Measurements from ENCODE around the gene R3HDM2. TPM values are rescaled to one million over a fixed set of nuclear protein-coding genes. Genes with fewer than 3 reads are reported as not detected.

Gene R3HDM2
- total and polyA plus RNA-seq, 2 donors (not counting 1 experiment from before 2014, with no cell fraction given), result 104 to 129 TPM

GRCh38 chr12:57347284-57347683 is 83.6 kb downstream of the R3HDM2 start:
- H3K27ac ChIP-seq (ENCODE audit: low read length in 2 of 2), result no peak overlapping the region
- TF ChIP-seq EZH2 (IDR thresholded peaks at IDR 0.05; ENCODE audit: borderline replicate concordance, insufficient read depth, low read depth, low read length, poor library complexity, severe bottlenecking), result no peak
- TF ChIP-seq CTCF (IDR thresholded peaks at IDR 0.05), result no peak
- intact Hi-C loops (cut with micrococcal nuclease), result no loop called here

GRCh38 chr12:57343703-57344378 is 87.0 kb downstream of the R3HDM2 start:
- peaks cover 2 to 6% of the 10 kb centered on the region in 2 experiments for H3K36me3 ChIP-seq (replicated peaks in 1 of 2; ENCODE audit: control extremely low read depth in 1 of 2, control insufficient read depth in 1 of 2, extremely low read depth in 1 of 2, insufficient read depth in 2 of 2, low read length in 1 of 2)
- no peak overlapping the region for H2AFZ ChIP-seq (ENCODE audit: insufficient read depth, low read depth, low read length, poor library complexity, severe bottlenecking)
- ChIA-PET POLR2A (interaction anchor here (0.6 kb wide), 1 partner anchor 25 kb away, joined by 5 read pairs; no protein-coding TSS in a partner anchor), CTCF (interaction anchor here (0.8 to 2.1 kb wide), 3 partner anchors 10 to 108 kb away, joined by 4 to 5 read pairs (median 5); no protein-coding TSS in a partner anchor)
- peaks cover 5% of the 10 kb centered on the region for H3K4me1 Mint-ChIP-seq
- no peak overlapping the region for H3K27ac ChIP-seq (ENCODE audit: low read length in 2 of 2)
- no peaks in the 10 kb centered on the region for H3K9me3 Mint-ChIP-seq (ENCODE audit: insufficient read depth)
- peaks cover 0 to 12% (median 2%) of the 10 kb centered on the region in 3 donors for H3K9me3 ChIP-seq (ENCODE audit: control extremely low read depth in 1 of 3, control insufficient read depth in 2 of 3, insufficient read depth in 1 of 3, low read length in 2 of 3)
- TF ChIP-seq EZH2 (IDR thresholded peaks at IDR 0.05; ENCODE audit: borderline replicate concordance, insufficient read depth, low read depth, low read length, poor library complexity, severe bottlenecking), result no peak
- no peak for TF ChIP-seq CTCF (IDR thresholded peaks at IDR 0.05)
- no peak overlapping the region for H3K4me2 ChIP-seq (replicated peaks; ENCODE audit: low read depth, low read length, poor library complexity, severe bottlenecking)
- intact Hi-C loops (cut with micrococcal nuclease), result no loop called here
- no CpG with 5 or more reads among the region's 7 CpGs for WGBS (ENCODE audit: insufficient coverage)
- ATAC-seq (ENCODE audit: low read depth) (no peak), DNase-seq (no peak)
- no peaks in the 10 kb centered on the region for H3K27me3 Mint-ChIP-seq
- no peak overlapping the region for H3K4me3 Mint-ChIP-seq
- no peaks in the 10 kb centered on the region for H3K27me3 ChIP-seq (replicated peaks in 1 of 4; ENCODE audit: control extremely low read depth in 1 of 4, control insufficient read depth in 3 of 4, insufficient read depth in 4 of 4, low read length in 3 of 4)
- no peak overlapping the region for H3K9ac ChIP-seq (ENCODE audit: low read length)
- no peak overlapping the region for H3K27ac Mint-ChIP-seq
- H3K4me1 ChIP-seq (ENCODE audit: control insufficient read depth in 2 of 2, insufficient read depth in 2 of 2, low read length in 2 of 2), result no peaks in the 10 kb centered on the region
- H4K20me1 ChIP-seq (ENCODE audit: control insufficient read depth, insufficient read depth, low read length, poor library complexity, severe bottlenecking), result peaks cover 8% of the 10 kb centered on the region
- no peak overlapping the region for H3K4me3 ChIP-seq (ENCODE audit: control extremely low read depth in 1 of 5, extremely low read depth in 1 of 5, insufficient read depth in 1 of 5, low read depth in 2 of 5, low read length in 4 of 5)
- H3K79me2 ChIP-seq (ENCODE audit: control insufficient read depth, insufficient read depth, low read length), result peaks cover 9% of the 10 kb centered on the region

More at GRCh38 chr12:57347284-57347683, 83.6 kb downstream of the R3HDM2 start:
- Histone ChIP-seq H4K20me1 (ENCODE audit: control insufficient read depth, insufficient read depth, low read length, poor library complexity, severe bottlenecking) (peaks cover 8% of the 10 kb centered on the region), H3K36me3 (replicated peaks in 1 of 2; ENCODE audit: control extremely low read depth in 1 of 2, control insufficient read depth in 1 of 2, extremely low read depth in 1 of 2, insufficient read depth in 2 of 2, low read length in 1 of 2) (peaks cover 2 to 3% of the 10 kb centered on the region in 2 experiments), H3K4me3 (ENCODE audit: control extremely low read depth in 1 of 5, extremely low read depth in 1 of 5, insufficient read depth in 1 of 5, low read depth in 2 of 5, low read length in 4 of 5) (no peak overlapping the region), H3K27me3 (replicated peaks in 1 of 4; ENCODE audit: control extremely low read depth in 1 of 4, control insufficient read depth in 3 of 4, insufficient read depth in 4 of 4, low read length in 3 of 4) (no peaks in the 10 kb centered on the region), H3K9ac (ENCODE audit: low read length) (no peak overlapping the region), H3K79me2 (ENCODE audit: control insufficient read depth, insufficient read depth, low read length) (peaks cover 9% of the 10 kb centered on the region), H3K4me1 (ENCODE audit: control insufficient read depth in 2 of 2, insufficient read depth in 2 of 2, low read length in 2 of 2) (no peaks in the 10 kb centered on the region), H3K9me3 (ENCODE audit: control extremely low read depth in 1 of 3, control insufficient read depth in 2 of 3, insufficient read depth in 1 of 3, low read length in 2 of 3) (peaks cover 0 to 12% (median 2%) of the 10 kb centered on the region in 3 donors), H3K4me2 (replicated peaks; ENCODE audit: low read depth, low read length, poor library complexity, severe bottlenecking) (no peak overlapping the region), H2AFZ (ENCODE audit: insufficient read depth, low read depth, low read length, poor library complexity, severe bottlenecking) (no peak overlapping the region)
- no peak for DNase-seq
- ATAC-seq (ENCODE audit: low read depth), result no peak
- Mint-ChIP-seq H3K4me1 (peaks cover 1% of the 10 kb centered on the region), H3K27me3 (no peaks in the 10 kb centered on the region), H3K27ac (no peak overlapping the region), H3K4me3 (no peak overlapping the region), H3K9me3 (ENCODE audit: insufficient read depth) (no peaks in the 10 kb centered on the region)
- ChIA-PET POLR2A (no interaction called here), CTCF (no interaction called here)

All from B cell (primary cell).